Epithelial cell of esophagus (primary cell): Measurements from ENCODE around the gene RRN3.
"Not testable (repeated sequence)": the region's sequence is repeated elsewhere in the genome, so short reads cannot be mapped to it uniquely, and the experiment has no call there.

Source experiments
- DNase-seq: peaks from one replicate; pipeline ENCODE4 v3.0.0; 2010; ENCODE audit warnings: low read depth
- H3K4me3 ChIP-seq: 2 replicates; pipeline ENCODE4 v1.5.1; 2011; ENCODE audit warnings: mild to moderate bottlenecking, low read length, control low read depth
- CTCF ChIP-seq: IDR thresholded peaks from 2 replicates; pipeline ENCODE4 v1.5.1; 2011; ENCODE audit warnings: low read depth, mild to moderate bottlenecking, low read length, control low read depth, inconsistent platforms; ENCODE audit not compliant: insufficient read depth; ENCODE audit errors: missing control alignments

The RRN3 gene

GRCh38 chr16:15130256-15130932 is 36.3 kb upstream of the RRN3 start:
- not testable (repeated sequence) for H3K4me3 ChIP-seq, DNase-seq

GRCh38 chr16:15127641-15128425 is 33.8 kb upstream of the RRN3 start:
- not testable (repeated sequence) for H3K4me3 ChIP-seq, DNase-seq

GRCh38 chr16:15100372-15100987 is 6.4 kb upstream of the RRN3 start:
- H3K4me3 ChIP-seq, DNase-seq: not testable (repeated sequence)

- H3K4me3 ChIP-seq: not testable (repeated sequence)
Observed at GRCh38 chr16:15099366-15099909, 5.4 kb upstream of the RRN3 start.

GRCh38 chr16:15096583-15096972 is 2.5 kb upstream of the RRN3 start:
- not testable (repeated sequence) for H3K4me3 ChIP-seq, DNase-seq

More at GRCh38 chr16:15099366-15099909, 5.4 kb upstream of the RRN3 start:
- not testable (repeated sequence) for DNase-seq

GRCh38 chr16:15093571-15093954 is 509 bp downstream of the RRN3 start:
- DNase-seq: not testable (repeated sequence)
- H3K4me3 ChIP-seq: peak overlapping the region; percentile 82

- DNase-seq, H3K4me3 ChIP-seq: not testable (repeated sequence)
- peak; percentile 26 for TF ChIP-seq CTCF
Observed at GRCh38 chr16:15090663-15091269, 3.3 kb downstream of the RRN3 start.

- H3K4me3 ChIP-seq, DNase-seq: not testable (repeated sequence)
Observed at GRCh38 chr16:15082788-15083187, 11.3 kb downstream of the RRN3 start.

GRCh38 chr16:15080883-15081282 is 13.2 kb downstream of the RRN3 start:
- DNase-seq, H3K4me3 ChIP-seq: not testable (repeated sequence)

- not testable (repeated sequence) for H3K4me3 ChIP-seq, DNase-seq
Observed at GRCh38 chr16:15076161-15076560, 17.9 kb downstream of the RRN3 start.

GRCh38 chr16:15073101-15073500 is 21.0 kb downstream of the RRN3 start:
- H3K4me3 ChIP-seq: no peak overlapping the region
- TF ChIP-seq CTCF: no peak
- DNase-seq: no peak
